Testis (tissue), 3 donors: ENCODE data around the gene PMEPA1. TPM values are rescaled to one million over a fixed set of nuclear protein-coding genes. Genes with fewer than 3 reads are reported as not detected.

ENCODE experiments used
- DNase-seq: peaks from one replicate; pipeline ENCODE4 v3.0.0-alpha.2; 2019
- H3K27ac ChIP-seq, 2 donors: fragments of 200-600 bp; sonication (generic); one replicate each; pipeline ENCODE4 v1.5.1; 2019
- H3K27me3 ChIP-seq: fragments of 200-600 bp; sonication (generic); one replicate; pipeline ENCODE4 v1.5.1; 2019
- H3K36me3 ChIP-seq: fragments of 200-600 bp; sonication (generic); one replicate; pipeline ENCODE4 v1.5.1; 2017; ENCODE audit warnings: low read depth; ENCODE audit errors: missing control alignments
- H3K4me1 ChIP-seq: fragments of 200-600 bp; sonication (generic); one replicate; pipeline ENCODE4 v1.5.1; 2019
- H3K4me3 ChIP-seq, 2 donors: fragments of 200-600 bp; sonication (generic); one replicate each; pipeline ENCODE4 v1.5.1; 2017 to 2019
- H3K9me3 ChIP-seq: fragments of 200-600 bp; sonication (generic); one replicate; pipeline ENCODE4 v1.5.1; 2017
- POLR2A ChIP-seq: fragments of 450-650 bp; IDR thresholded peaks from one replicate; pipeline ENCODE4 v1.6.1; 2017; ENCODE audit warnings: antibody characterized with exemption, mild to moderate bottlenecking, moderate library complexity
- WGBS, 2 donors: methylation state at CpG; one replicate each; pipeline ENCODE4 v1.1.5; 2018; 5-methylcytosine and 5-hydroxymethylcytosine counted together
- intact Hi-C: fragments of 100-400 bp; cut with DNase I; formaldehyde crosslinking; loops from one replicate; pipeline ENCODE4 v1.15.1; 2023; ENCODE audit warnings: low total_unique reads
- polyA plus RNA-seq: library from polyadenylated mRNA; stranded (reverse); fragments of 350-450 nt; fragmentation: Illumina TruSeq; extraction: RNeasy Lipid Tissue Mini Kit (QIAGEN cat#74804); gene quantifications from one replicate; pipeline ENCODE4 v1.2.3, GENCODE V29; 2014; ENCODE audit warnings: low read depth, low replicate concordance; ENCODE audit not compliant: insufficient read depth
- total RNA-seq, 2 donors: library from RNA; depleted of rRNA; stranded (reverse); fragments of >200 nt; gene quantifications; one replicate each; pipeline ENCODE4 v1.2.3, GENCODE V29; 2016
- TF ChIP-seq, protein P1 (sequence below), 3 experiments: fragments of 450-650 bp in 2 of 3; fragments of 200-600 bp in 1 of 3; sonication (generic) in 1 of 3; IDR thresholded peaks; one replicate each; pipeline ENCODE4 v1.5.1; 2016 to 2019; ENCODE audit warnings: antibody characterized with exemption in 3 of 3, mild to moderate bottlenecking in 2 of 3, moderate library complexity in 1 of 3

PMEPA1 gene
- total and polyA plus RNA-seq, 3 donors from 2014 or later: 8.1 to 16.8 (median 12.1) TPM

DNA sequence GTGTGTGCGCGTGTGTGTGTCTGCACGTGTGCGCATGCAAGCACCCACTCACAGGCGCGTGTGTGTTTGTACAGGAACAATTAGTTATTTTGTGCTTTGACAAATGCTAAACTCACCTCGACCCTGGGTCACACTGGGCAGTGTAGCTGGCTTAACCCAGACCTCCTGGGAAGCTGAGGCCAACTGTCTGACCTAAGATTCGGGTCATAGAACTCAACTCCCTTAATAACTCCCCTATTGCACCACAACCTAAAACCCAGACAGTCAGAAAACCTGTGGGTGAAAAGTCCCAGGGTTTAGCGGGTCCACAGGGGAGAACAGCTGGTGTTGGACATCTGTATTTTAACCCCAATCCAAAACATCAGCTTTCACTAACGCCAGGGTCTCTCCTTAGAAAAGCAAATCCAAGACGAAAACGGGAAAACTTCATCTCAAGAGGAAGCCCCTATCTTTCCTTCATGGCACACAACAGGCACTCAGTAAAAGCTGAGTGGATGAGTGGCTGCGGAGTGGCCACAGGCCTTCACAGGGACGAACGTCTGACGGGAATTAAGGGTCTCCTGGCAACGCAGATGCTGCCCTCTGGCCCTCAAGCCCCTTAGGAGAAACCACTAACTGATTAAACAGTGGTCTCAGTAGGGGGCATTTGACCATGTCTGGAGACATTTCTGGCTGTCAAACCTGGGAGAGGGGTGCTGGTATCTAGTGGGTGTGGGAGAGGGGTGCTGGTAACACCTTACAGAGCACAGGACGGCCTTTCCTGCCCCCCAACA lies 4.5 kb downstream of the PMEPA1 start:
- H3K27ac ChIP-seq: no peak overlapping the region

DNA sequence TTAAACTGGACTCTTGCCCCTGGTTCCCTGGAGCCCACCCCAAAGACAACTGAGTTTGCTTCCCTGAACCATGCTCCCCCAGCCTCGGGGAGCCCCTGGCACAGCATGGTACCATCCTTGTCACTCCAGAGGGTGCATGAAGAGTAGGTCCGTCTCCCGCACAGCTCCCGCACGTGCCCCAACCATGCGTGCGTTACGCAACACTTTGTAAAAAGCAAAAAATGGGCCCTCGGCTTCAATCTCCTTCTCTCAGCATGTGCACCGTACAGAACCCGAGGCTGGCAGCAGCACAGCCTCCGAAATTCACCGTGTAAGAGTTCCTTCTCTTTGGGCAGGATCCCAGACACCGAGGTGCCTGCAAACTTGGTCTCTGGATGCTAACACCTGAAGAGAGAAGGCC lies 5.6 kb downstream of the PMEPA1 start:
- Histone ChIP-seq H3K4me3 (no peak overlapping the region), H3K4me1 (no peaks in the 10 kb centered on the region), H3K27me3 (no peaks in the 10 kb centered on the region), H3K27ac (no peak overlapping the region), H3K36me3 (no peaks in the 10 kb centered on the region), H3K9me3 (no peaks in the 10 kb centered on the region)
- WGBS, 2 donors: 89 to 90% methylated on average over 14 of the region's 14 CpGs
- TF ChIP-seq, protein P1, sequence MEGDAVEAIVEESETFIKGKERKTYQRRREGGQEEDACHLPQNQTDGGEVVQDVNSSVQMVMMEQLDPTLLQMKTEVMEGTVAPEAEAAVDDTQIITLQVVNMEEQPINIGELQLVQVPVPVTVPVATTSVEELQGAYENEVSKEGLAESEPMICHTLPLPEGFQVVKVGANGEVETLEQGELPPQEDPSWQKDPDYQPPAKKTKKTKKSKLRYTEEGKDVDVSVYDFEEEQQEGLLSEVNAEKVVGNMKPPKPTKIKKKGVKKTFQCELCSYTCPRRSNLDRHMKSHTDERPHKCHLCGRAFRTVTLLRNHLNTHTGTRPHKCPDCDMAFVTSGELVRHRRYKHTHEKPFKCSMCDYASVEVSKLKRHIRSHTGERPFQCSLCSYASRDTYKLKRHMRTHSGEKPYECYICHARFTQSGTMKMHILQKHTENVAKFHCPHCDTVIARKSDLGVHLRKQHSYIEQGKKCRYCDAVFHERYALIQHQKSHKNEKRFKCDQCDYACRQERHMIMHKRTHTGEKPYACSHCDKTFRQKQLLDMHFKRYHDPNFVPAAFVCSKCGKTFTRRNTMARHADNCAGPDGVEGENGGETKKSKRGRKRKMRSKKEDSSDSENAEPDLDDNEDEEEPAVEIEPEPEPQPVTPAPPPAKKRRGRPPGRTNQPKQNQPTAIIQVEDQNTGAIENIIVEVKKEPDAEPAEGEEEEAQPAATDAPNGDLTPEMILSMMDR (IDR thresholded peaks at IDR 0.05): no peak
- no peak for TF ChIP-seq POLR2A
- intact Hi-C loops: no loop called here
- DNase-seq: no peak

More for the DNA sequence above, 4.5 kb downstream of the PMEPA1 start:
- Histone ChIP-seq H3K4me1 (no peaks in the 10 kb centered on the region), H3K27me3 (no peaks in the 10 kb centered on the region), H3K9me3 (no peaks in the 10 kb centered on the region), H3K36me3 (no peaks in the 10 kb centered on the region), H3K4me3 (no peak overlapping the region)
- intact Hi-C loops: no loop called here
- TF ChIP-seq POLR2A: no peak
- TF ChIP-seq, protein P1 (IDR thresholded peaks at IDR 0.05): no peak
- DNase-seq: no peak
- WGBS, 2 donors: 80 to 89% methylated on average over 18 of the region's 18 CpGs

DNA sequence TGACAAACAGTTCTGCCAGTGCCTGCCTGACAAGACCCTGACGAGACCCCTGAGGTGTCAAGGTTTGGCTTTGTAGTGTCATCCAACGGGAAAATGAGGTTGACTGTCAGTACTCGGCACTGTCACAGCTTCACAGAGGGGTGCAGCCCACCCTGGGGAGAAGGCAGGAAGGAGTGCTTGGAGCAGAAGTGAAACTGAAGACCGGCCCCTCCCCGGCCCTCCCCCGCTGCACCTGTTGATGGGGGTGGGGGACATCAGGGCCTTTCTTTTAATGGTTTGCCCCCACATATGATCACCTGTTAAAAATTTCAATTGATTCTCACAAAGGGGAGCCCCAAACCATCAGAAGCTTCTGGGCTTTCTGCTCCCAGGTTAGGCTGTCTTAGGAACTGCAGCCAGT lies 6.8 kb downstream of the PMEPA1 start:
- Histone ChIP-seq H3K27ac (no peak overlapping the region), H3K36me3 (no peaks in the 10 kb centered on the region), H3K4me3 (no peak overlapping the region), H3K9me3 (no peaks in the 10 kb centered on the region), H3K4me1 (no peaks in the 10 kb centered on the region), H3K27me3 (no peaks in the 10 kb centered on the region)
- TF ChIP-seq, protein P1 (IDR thresholded peaks at IDR 0.05): no peak
- no peak for TF ChIP-seq POLR2A
- intact Hi-C loops: no loop called here
- DNase-seq: no peak
- WGBS, 2 donors: 82 to 86% methylated on average over 6 of the region's 6 CpGs

DNA sequence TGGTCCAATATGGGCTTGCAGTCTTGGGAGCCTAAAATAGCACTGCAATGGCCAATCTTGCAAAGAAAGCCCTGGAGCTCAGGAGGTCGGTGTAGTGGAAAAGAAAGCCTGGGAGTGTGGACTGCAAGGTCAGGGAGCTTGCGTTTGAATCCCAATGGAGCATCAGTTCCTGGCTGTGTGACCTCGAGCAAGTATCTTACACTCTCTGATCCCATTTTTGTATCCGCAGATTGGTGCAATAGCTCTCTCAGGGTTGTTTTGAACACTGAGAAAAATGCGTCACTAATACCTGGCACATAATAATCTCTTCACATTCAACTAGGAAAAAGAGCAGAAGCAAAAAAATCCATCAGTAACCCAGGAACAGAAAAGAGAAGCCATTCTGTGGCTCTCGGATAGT lies 7.3 kb downstream of the PMEPA1 start:
- Histone ChIP-seq H3K36me3 (no peaks in the 10 kb centered on the region), H3K4me3 (no peak overlapping the region), H3K27me3 (no peaks in the 10 kb centered on the region), H3K27ac (no peak overlapping the region), H3K9me3 (no peaks in the 10 kb centered on the region), H3K4me1 (no peaks in the 10 kb centered on the region)
- no peak for TF ChIP-seq POLR2A
- TF ChIP-seq, protein P1 (IDR thresholded peaks at IDR 0.05): no peak
- no peak for DNase-seq
- WGBS, 2 donors: 73 to 80% methylated on average over 6 of the region's 6 CpGs
- intact Hi-C loops: no loop called here

DNA sequence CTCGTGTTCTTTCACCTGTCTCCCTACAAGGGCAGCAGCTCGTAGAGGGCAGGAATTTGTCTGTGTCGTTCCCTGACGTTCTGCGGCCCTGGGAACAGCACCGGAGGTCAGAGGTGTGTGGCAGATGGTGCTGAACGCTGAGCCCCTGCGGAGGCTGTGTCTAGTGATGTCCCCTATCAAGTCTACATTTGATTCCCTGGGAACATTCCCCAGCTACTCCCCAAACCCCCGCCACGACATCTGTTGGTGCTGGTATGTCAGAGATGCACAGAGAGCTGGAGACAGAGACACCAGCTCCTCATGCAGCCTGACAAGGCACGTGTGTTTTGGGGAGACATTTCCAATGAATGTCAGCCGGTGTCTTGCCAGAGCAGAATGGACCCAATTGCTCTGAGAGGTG lies 7.7 kb downstream of the PMEPA1 start:
- Histone ChIP-seq H3K27ac (no peak overlapping the region), H3K27me3 (no peaks in the 10 kb centered on the region), H3K9me3 (no peaks in the 10 kb centered on the region), H3K4me3 (no peak overlapping the region), H3K36me3 (no peaks in the 10 kb centered on the region), H3K4me1 (no peaks in the 10 kb centered on the region)
- TF ChIP-seq POLR2A: no peak
- TF ChIP-seq, protein P1 (IDR thresholded peaks at IDR 0.05): no peak
- 76 to 84% methylated on average over 11 to 12 of the region's 12 CpGs for WGBS, 2 donors
- intact Hi-C loops: no loop called here
- DNase-seq: no peak
